GM19438 (cell line): ENCODE data around the gene WWOX.

Source experiments
- ATAC-seq: cut with Tn5 transposase; IDR thresholded peaks from one replicate; pipeline ENCODE4 v1.9.1; 2021; ENCODE audit warnings: low read depth; ENCODE audit not compliant: unreplicated experiment

The WWOX gene

DNA sequence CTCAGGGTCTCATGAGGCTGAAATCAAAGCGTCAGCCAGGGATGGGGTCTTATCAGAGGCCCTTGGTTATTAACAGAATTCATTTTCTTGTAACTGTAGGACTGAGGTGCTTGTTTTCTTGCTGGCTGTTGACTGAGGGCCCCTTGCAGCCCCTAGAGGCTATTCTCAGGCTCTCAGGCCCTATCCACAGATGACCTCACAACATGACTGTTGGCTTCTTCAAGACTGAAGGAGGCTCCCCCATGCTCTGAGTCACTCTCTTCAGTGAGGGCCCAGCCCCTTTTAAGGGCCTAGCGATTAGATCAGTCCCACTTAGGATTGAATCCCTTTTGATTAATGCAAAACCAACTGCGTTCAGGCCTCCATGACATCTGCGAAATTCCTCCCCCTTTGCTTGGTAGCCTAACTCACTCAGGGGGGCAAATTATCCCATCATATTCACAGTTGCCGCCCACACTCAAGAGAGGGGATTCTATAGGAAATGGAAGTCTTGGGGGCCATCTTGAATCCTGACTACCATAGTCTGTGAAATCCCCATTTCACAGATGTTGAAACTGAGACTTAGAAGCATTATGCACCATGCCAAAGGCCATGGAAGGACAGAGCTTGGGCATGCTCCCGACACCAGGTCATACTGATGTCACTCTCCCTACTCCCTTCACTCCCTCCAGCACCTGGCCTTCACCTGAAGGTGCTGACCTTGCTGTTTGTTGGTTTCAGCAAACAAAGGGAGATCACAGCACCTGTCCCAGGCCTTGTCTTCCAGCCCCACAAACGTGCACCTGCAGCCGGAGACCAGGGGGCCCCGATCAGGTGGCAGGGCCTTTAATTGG lies 908.8 kb downstream of the WWOX start:
- ATAC-seq, result no peak

- no peak for ATAC-seq
Measured at GRCh38 chr16:79008869-79009179, 909.4 kb downstream of the WWOX start.

DNA sequence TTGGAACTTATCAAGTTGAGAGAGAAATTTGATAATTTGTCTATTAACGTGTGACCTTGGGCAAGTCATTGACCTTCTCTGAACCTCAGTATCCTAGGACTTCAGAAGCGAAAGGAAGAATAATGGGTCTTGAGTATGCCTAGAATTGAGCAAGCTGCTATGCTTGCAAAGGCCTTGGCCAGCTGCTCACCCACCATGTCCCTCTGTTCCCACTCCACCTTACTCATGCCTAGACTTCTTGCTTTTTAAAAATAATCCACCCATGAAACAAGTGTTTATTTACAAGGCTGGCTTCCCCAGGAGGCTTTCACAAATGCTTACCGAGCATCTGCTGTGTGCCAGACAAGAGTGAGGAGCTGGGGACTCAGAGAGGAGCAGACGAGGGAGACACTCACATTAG lies 910.4 kb downstream of the WWOX start:
- no peak for ATAC-seq

GRCh38 chr16:79011282-79011681 lies 911.8 kb downstream of the WWOX start:
- no peak for ATAC-seq

- ATAC-seq, result no peak
Measured at GRCh38 chr16:79012671-79013434, 913.4 kb downstream of the WWOX start.

DNA sequence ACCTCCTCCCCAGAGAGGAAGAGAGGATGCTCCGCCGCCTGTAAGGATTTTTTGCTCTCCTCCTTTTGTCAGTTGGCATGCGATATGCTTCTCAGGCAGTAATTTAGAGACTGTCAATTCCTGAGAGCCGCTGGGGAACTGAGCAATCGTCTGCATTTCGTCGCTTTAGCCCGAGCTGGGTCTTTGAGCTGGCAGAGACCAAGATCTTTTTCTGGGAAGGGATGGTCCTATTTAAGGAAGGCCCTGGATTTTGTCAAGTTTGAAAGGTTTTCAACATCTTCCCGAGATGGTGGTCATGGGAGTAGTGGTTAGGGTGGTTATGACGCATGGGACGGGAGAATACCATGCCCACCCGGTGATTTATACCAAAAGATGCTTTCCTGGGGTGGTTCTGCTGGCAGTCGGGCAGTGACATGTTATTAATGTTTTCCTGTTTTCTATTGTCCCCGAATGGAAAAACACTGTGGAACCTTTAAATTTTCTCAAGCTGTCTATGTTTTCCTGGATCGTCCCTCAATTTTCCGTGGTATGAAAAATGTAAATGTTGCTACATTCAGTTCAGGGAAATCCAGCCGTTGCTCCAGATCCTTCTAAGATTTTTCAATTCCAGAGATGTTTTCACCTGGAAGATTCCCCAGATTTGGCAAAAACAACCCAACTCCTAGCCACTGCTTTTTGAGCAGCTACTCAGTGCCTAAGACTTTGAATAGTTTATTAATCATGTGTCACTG lies 914.6 kb downstream of the WWOX start:
- no peak for ATAC-seq

GRCh38 chr16:79018650-79019429 lies 919.4 kb downstream of the WWOX start:
- ATAC-seq, result no peak

GRCh38 chr16:79019431-79019830 lies 920.0 kb downstream of the WWOX start:
- ATAC-seq, result no peak

- ATAC-seq, result no peak
Measured at GRCh38 chr16:79021991-79022630, 922.7 kb downstream of the WWOX start.

DNA sequence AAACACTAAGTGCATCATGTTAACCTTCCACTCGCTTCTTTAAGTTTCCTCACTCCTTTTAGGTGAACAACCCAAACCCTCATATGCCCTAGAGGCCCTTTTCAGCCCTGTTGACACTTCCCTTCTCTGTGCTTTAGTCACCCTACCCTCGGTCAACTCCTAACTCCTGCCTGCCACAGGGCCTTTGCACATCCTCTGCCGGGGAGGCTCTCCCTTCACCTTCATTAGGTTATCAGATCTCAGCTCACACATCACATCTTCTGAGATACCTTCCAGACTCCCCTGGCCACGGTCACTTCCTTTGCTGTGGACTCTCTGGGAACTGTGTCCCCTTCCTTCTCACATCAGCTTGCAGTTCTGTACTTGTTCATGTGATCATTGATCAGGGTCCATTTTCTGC lies 926.7 kb downstream of the WWOX start:
- no peak for ATAC-seq

GRCh38 chr16:79036541-79036940 lies 937.1 kb downstream of the WWOX start:
- ATAC-seq, result no peak

- no peak for ATAC-seq
Measured at GRCh38 chr16:79037521-79038373, 938.3 kb downstream of the WWOX start.

DNA sequence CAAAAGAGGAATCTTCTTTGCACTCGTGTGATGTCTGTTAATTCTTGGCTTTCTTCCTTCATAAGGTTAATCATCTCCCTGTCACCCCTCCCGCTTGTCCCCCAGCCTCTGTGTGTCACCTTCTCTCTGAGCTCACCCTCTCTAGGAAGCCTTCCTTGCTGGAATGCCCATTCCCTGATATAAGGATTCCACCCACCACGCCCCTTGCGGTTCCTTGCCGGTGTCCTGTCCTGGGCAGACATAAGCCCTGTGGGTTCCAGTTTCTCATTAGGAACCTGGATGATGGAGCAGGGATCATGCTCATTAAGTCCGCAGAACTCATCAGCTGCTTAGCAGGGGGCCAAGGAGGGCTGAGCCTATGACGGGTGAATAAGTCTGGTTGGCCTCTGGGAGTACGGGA lies 941.8 kb downstream of the WWOX start:
- no peak for ATAC-seq

DNA sequence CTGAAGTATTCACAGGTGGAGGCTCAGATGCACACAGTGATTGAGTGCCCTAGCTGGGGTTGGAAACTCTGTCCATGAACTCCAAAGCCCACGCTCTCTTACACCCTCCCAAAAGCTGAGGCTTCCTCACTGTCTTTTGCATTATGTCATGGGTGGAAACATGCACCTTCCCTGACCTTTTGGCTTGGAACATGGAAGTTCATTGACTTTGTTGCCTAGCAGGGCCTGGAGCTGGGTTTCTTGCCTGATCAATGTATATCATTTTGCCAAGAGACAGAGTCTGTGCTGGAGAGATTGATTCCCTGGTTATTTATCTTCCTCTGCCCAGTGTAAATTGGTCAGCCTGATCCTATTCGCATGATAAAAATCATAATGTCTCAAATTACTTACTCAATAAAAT lies 942.7 kb downstream of the WWOX start:
- ATAC-seq, result no peak

GRCh38 chr16:79042886-79043285 lies 943.4 kb downstream of the WWOX start:
- no peak for ATAC-seq

GRCh38 chr16:79045191-79045590 lies 945.7 kb downstream of the WWOX start:
- no peak for ATAC-seq

- ATAC-seq, result no peak
Measured at GRCh38 chr16:79047337-79047736, 947.9 kb downstream of the WWOX start.

DNA sequence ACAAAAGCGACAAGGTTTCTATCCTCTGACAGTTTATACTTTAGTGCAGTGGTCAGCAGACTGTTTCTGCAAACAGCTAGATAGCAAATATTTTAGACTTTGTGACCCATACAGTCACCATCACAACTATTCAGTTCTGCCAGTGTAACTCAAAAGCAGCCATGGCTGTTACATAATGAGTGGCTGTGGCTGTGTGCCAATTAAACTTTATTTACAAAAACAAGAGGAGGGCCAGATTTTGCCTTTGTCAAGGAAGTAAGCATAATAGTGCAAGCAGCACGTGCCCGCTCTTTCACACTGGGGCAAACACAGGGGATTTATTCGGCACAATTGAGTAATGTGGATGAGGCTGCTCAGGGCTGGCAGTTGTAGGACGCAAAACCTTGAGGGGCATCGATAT lies 949.6 kb downstream of the WWOX start:
- ATAC-seq, result no peak

DNA sequence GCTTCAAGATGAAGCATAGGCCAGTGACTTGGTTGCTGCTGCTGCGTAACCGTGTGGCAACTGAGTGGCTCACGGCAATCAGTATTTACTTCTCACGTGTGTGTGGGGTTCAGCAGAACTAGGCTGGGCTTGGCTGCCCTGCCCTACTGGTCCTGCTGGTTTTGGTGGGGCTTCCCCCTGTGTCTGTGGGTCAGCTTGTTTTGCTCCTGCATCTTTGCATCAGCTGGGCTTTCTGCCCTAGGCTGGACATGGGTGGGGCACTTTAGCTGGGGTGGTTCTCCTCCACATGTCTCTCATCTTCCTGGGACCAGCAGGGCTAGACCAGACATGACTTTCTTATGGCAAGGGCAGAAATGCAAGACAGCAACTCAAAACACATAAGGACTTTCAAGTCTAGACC lies 950.6 kb downstream of the WWOX start:
- ATAC-seq, result no peak
